Peyer's patch (tissue), 4 donors: ENCODE measurements around the gene MBD3L4.

ENCODE experiments used
- CTCF ChIP-seq, 6 experiments: fragments of 450-650 bp in 4 of 6; fragments of 200-600 bp in 2 of 6; sonication (generic) in 1 of 6; IDR thresholded peaks; one replicate each; pipeline ENCODE4 v1.5.1; 2017 to 2019; ENCODE audit warnings: antibody characterized with exemption in 6 of 6, mild to moderate bottlenecking in 3 of 6, moderate library complexity in 1 of 6
- POLR2A ChIP-seq, 2 donors: fragments of 450-650 bp; IDR thresholded peaks; one replicate each; pipeline ENCODE4 v1.5.1; 2017; ENCODE audit warnings: antibody characterized with exemption in 2 of 2, mild to moderate bottlenecking in 2 of 2, moderate library complexity in 2 of 2

GRCh38 chr19:7018828-7019227 lies 21.2 kb downstream of the MBD3L4 start:
- TF ChIP-seq CTCF (IDR thresholded peaks at IDR 0.05): no peak
- TF ChIP-seq POLR2A (IDR thresholded peaks at IDR 0.05): no peak
